OCI-LY1 (cell line): ENCODE data around the gene SMG9.

Experiments used
- H2AFZ ChIP-seq: fragments of 200-600 bp; sonication (generic), shearing (Covaris generic); 2 replicates; pipeline ENCODE4 v1.6.0; 2014; ENCODE audit warnings: antibody characterized with exemption, mild to moderate bottlenecking, low read length
- H3F3A ChIP-seq: fragments of 200-600 bp; sonication (generic), shearing (Covaris generic); 2 replicates; pipeline ENCODE4 v1.6.0; 2014; ENCODE audit warnings: mild to moderate bottlenecking, antibody characterized with exemption, low read length, moderate library complexity; ENCODE audit not compliant: insufficient read depth
- H3K27ac ChIP-seq: fragments of 200-600 bp; sonication (generic); 2 replicates; pipeline ENCODE4 v1.5.1; 2014; ENCODE audit warnings: low read length, mixed run types, mild to moderate bottlenecking, low read depth; ENCODE audit not compliant: poor library complexity, severe bottlenecking
- H3K27me3 ChIP-seq: fragments of 200-600 bp; sonication (generic); 2 replicates; pipeline ENCODE4 v1.6.0; 2014; ENCODE audit warnings: antibody characterized with exemption, mild to moderate bottlenecking, low read length, moderate library complexity; ENCODE audit not compliant: insufficient read depth
- H3K36me3 ChIP-seq: fragments of 200-600 bp; sonication (generic); 2 replicates; pipeline ENCODE4 v1.6.1; 2014; ENCODE audit warnings: mild to moderate bottlenecking, antibody characterized with exemption, low read length, moderate library complexity, mixed read lengths; ENCODE audit not compliant: insufficient read depth
- H3K4me1 ChIP-seq: fragments of 200-600 bp; sonication (generic); 2 replicates; pipeline ENCODE4 v1.5.1; 2014; ENCODE audit warnings: mild to moderate bottlenecking, low read length, moderate library complexity; ENCODE audit not compliant: insufficient read depth, severe bottlenecking
- H3K4me2 ChIP-seq: fragments of 200-600 bp; sonication (generic), shearing (Covaris generic); 2 replicates; pipeline ENCODE4 v1.6.1; 2014; ENCODE audit warnings: low read length
- H3K4me3 ChIP-seq: fragments of 200-600 bp; sonication (generic); 2 replicates; pipeline ENCODE4 v1.5.1; 2014; ENCODE audit warnings: low read length, low read depth, mild to moderate bottlenecking, mixed read lengths; ENCODE audit not compliant: poor library complexity, severe bottlenecking
- H3K79me2 ChIP-seq: fragments of 200-600 bp; shearing (Covaris generic); 2 replicates; pipeline ENCODE4 v1.6.1; 2016; ENCODE audit warnings: mixed run types, low read length, mixed read lengths; ENCODE audit not compliant: insufficient read depth
- H3K9ac ChIP-seq: fragments of 200-600 bp; sonication (generic), shearing (Covaris generic); 2 replicates; pipeline ENCODE4 v1.6.1; 2014; ENCODE audit warnings: mild to moderate bottlenecking, low read length, mixed read lengths
- H3K9me2 ChIP-seq: fragments of 200-600 bp; sonication (generic), shearing (Covaris generic); 2 replicates; pipeline ENCODE4 v1.6.1; 2014; ENCODE audit warnings: low read depth, mild to moderate bottlenecking, low read length, mixed read lengths
- H3K9me3 ChIP-seq: fragments of 200-600 bp; shearing (Covaris generic); 2 replicates; pipeline ENCODE4 v1.6.1; 2014; ENCODE audit warnings: low read length, mixed read lengths
- H4K20me1 ChIP-seq: fragments of 200-600 bp; sonication (generic), shearing (Covaris generic); 2 replicates; pipeline ENCODE4 v1.6.0; 2016; ENCODE audit warnings: mild to moderate bottlenecking, low read length; ENCODE audit not compliant: insufficient read depth
- EZH2 ChIP-seq: fragments of 200-600 bp; sonication (generic), shearing (Covaris generic); IDR thresholded peaks from 2 replicates; pipeline ENCODE4 v1.8.0; 2017; ENCODE audit warnings: borderline replicate concordance, mixed run types, mild to moderate bottlenecking, antibody characterized with exemption, low read length, moderate library complexity, mixed read lengths
- TF ChIP-seq, protein P1 (sequence below): fragments of 200-600 bp; sonication (generic), shearing (Covaris generic); IDR thresholded peaks from 2 replicates; pipeline ENCODE4 v1.5.1; 2017; ENCODE audit warnings: mild to moderate bottlenecking, antibody characterized with exemption, low read length, moderate library complexity, mixed read lengths

SMG9 gene

DNA sequence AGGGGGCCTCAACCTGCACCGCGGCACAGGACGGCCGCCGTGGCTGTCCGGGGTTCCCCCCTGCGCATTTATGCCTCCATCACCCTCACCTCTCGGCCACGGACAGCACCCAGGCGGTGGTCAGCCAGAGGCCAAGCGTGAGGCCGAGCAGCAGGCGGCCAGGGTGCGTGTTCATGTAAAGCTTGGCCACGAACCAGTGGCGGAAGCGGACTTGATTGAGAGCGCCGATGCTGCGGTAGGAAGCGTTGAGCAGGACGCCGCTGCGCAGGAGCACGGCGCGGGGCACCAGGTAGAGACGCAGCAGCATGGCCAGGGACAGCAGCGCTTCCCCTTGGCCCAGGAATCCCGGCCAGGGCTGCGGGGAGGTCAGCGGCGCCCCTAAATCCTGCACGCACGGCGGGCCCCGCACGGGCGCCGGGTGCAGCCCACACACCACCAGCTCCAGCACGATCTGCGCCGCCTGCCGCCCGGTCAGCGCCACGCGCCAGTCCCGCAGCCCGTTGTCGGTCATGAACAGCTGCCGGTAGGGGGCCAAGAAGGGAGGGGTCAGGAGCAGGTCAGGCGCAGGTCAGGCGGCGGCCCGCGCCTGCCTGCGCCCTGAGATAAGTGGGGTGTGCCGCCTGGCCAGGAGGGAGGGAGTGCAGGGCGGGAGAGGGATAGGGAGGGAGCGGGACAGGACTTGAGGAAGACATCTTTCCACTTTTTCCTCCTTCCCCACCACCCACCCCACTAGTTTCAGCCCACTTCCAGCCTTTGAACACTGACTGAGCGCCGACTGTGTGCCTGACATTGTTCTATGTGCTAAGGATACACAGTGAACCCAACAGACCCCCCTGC lies 19.6 kb upstream of the SMG9 start:
- H3K9me3 ChIP-seq, result no peaks in the 10 kb centered on the region
- H3K4me2 ChIP-seq, result no peak overlapping the region
- no peaks in the 10 kb centered on the region for H3F3A ChIP-seq
- H3K27me3 ChIP-seq, result no peaks in the 10 kb centered on the region
- no peak overlapping the region for H3K4me3 ChIP-seq
- no peak overlapping the region for H2AFZ ChIP-seq
- H3K79me2 ChIP-seq, result no peaks in the 10 kb centered on the region
- H3K9me2 ChIP-seq, result no peaks in the 10 kb centered on the region
- no peak overlapping the region for H3K9ac ChIP-seq
- no peaks in the 10 kb centered on the region for H4K20me1 ChIP-seq
- H3K27ac ChIP-seq, result no peak overlapping the region
- TF ChIP-seq, protein P1, sequence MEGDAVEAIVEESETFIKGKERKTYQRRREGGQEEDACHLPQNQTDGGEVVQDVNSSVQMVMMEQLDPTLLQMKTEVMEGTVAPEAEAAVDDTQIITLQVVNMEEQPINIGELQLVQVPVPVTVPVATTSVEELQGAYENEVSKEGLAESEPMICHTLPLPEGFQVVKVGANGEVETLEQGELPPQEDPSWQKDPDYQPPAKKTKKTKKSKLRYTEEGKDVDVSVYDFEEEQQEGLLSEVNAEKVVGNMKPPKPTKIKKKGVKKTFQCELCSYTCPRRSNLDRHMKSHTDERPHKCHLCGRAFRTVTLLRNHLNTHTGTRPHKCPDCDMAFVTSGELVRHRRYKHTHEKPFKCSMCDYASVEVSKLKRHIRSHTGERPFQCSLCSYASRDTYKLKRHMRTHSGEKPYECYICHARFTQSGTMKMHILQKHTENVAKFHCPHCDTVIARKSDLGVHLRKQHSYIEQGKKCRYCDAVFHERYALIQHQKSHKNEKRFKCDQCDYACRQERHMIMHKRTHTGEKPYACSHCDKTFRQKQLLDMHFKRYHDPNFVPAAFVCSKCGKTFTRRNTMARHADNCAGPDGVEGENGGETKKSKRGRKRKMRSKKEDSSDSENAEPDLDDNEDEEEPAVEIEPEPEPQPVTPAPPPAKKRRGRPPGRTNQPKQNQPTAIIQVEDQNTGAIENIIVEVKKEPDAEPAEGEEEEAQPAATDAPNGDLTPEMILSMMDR, result no peak
- no peak for TF ChIP-seq EZH2
- peaks cover 33% of the 10 kb centered on the region for H3K4me1 ChIP-seq
- peaks cover 33% of the 10 kb centered on the region; the same call in 1 of the 2 replicates for H3K36me3 ChIP-seq

DNA sequence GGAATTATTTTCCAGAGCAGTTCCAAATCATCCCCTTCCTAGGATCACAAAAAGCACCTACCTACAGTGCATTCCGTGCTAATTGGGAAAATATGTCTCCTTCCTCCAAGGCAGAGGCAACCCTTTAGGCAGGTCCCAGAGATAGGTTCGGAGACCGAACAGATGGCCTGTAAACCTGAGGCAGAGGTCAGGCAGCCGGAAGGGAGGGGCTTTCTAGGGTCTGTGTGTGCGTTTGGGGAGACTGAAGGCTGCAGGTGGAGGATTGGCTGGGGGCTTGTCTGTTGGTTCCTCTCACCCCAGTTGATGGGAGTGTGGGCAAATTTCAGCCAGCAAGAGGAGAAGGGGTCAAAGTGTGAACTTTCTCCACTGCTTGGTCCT lies 19.0 kb upstream of the SMG9 start:
- H3K27ac ChIP-seq, result no peak overlapping the region
- TF ChIP-seq, protein P1, result no peak
- no peak for TF ChIP-seq EZH2
- peaks cover 40% of the 10 kb centered on the region; the same call in 1 of the 2 replicates for H3K36me3 ChIP-seq
- H3K9ac ChIP-seq, result no peak overlapping the region
- H3K4me2 ChIP-seq, result no peak overlapping the region
- H3K79me2 ChIP-seq, result no peaks in the 10 kb centered on the region
- H3K9me2 ChIP-seq, result no peaks in the 10 kb centered on the region
- H4K20me1 ChIP-seq, result no peaks in the 10 kb centered on the region
- no peaks in the 10 kb centered on the region for H3K9me3 ChIP-seq
- H2AFZ ChIP-seq, result no peak overlapping the region
- H3F3A ChIP-seq, result no peaks in the 10 kb centered on the region
- H3K27me3 ChIP-seq, result no peaks in the 10 kb centered on the region
- H3K4me3 ChIP-seq, result no peak overlapping the region
- peaks cover 27% of the 10 kb centered on the region for H3K4me1 ChIP-seq

DNA sequence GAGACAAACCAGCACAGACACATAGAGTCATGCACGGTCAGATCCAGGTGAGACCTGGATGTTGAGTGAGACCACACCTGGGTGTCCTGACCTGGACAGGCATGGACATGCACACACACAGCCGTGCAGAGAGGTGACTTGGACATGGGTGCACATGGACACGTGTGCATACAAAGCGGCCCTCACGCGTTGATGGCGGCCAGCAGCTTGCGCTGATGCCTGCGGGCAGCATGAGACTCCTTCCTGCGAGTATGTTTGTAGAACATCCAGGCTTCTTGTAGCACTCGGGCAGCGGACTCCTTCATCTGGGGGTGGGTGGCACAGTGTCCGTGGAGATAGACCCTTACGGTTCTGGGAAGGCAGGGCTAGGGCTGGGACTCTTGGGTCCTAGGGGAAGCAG lies 14.5 kb upstream of the SMG9 start:
- no peaks in the 10 kb centered on the region for H3K79me2 ChIP-seq
- no peaks in the 10 kb centered on the region for H3K9me3 ChIP-seq
- no peak overlapping the region for H3K4me2 ChIP-seq
- peaks cover 44% of the 10 kb centered on the region; the same call in 1 of the 2 replicates for H3K36me3 ChIP-seq
- no peak overlapping the region for H3K9ac ChIP-seq
- no peaks in the 10 kb centered on the region for H3K27me3 ChIP-seq
- no peaks in the 10 kb centered on the region for H4K20me1 ChIP-seq
- no peak for TF ChIP-seq EZH2
- TF ChIP-seq, protein P1, result no peak
- H3F3A ChIP-seq, result no peaks in the 10 kb centered on the region
- no peaks in the 10 kb centered on the region for H3K9me2 ChIP-seq
- H2AFZ ChIP-seq, result no peak overlapping the region
- no peak overlapping the region for H3K4me3 ChIP-seq
- H3K27ac ChIP-seq, result no peak overlapping the region
- H3K4me1 ChIP-seq, result peaks cover 26% of the 10 kb centered on the region
